HG02798 (cell line): ENCODE results near the gene TOMM20.

Experiments used
- ATAC-seq: cut with Tn5 transposase; IDR thresholded peaks from one replicate; pipeline ENCODE4 v1.9.1; 2021; ENCODE audit warnings: mild to moderate bottlenecking; ENCODE audit not compliant: unreplicated experiment, poor library complexity

The TOMM20 gene

GRCh38 chr1:235069577-235070563 lies 58.8 kb downstream of the TOMM20 start:
- ATAC-seq, result no peak

- no peak for ATAC-seq
Observed at GRCh38 chr1:235069176-235069575, 59.5 kb downstream of the TOMM20 start.

DNA sequence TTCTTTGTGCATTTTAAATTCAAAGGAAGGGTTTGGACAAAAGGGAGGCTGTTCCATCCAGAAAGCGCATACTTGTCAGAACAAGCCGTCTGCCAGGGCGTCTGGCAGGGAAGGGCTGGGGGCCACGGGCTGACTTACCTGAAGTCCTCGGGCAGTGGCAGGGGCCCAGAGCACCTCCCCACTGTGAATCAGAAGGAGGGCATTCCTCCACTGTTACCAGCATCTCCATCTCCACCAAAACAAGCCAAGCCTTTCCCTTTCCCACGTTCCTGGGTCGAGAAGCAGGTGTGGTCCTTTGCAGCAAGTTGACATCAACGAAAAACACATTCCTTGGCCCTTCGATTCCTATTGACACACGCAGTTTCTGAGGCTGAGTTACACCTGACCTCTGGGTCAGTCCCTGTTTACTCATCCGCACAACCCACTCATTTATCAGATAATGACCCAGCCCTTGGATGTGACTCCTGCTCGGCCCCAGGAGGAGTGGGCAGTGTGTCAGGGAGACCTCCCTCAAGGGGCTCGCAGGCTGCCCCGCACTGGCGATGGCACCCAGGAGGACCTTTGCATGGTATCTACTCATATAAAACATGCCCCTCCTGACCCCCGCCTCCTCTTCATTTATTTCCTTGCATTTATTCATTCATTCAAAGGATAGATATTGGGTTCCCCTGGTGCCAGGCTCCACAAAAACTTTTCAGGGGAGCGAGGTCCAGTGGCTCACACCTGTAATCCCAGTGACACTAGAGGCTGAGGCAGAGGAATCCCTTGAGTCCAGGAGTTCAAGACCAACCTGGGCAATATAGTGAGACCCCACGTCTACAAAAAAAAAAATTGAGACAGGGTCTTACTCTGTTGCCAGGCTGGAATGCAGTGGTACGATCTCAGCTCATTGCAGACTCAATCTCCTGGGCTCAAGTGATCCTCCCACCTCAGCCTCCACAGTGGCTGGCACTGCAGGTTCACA lies 60.2 kb downstream of the TOMM20 start:
- no peak for ATAC-seq

DNA sequence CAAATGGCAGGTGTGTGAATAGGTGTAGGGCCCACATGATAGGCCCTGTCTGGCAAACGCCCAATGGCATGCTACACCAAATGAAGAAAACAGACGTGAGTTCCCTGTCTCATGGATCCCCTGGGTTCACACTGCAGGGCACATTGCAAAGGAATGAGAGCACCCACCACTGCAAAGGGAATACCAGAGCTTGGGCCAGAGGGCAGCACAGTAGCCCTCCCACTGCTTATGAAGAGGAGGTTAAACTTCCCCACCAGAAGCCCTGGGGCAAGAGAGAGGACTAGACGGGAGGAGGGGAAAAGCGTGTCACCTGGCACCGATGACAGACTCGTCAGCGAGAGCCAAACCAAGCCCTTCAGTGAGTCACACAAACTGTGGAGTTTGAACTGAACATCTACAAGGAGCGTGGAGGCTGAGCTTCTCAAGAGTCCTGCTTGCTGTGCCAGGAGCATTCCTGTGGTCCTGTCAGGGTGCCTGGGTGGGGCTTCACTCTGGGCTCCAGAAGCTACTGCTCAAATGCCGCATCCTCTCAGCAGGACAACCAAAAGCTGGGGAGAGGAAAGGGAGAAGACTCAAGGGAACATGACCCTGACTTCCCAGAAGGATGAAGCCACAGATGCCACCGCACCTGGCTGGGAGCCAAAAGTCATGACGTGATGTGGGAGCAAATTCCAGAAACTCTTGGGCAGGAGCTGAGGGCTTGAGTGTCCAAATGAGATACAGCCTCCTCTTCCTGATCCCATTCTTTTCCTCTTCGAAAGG lies 61.1 kb downstream of the TOMM20 start:
- ATAC-seq, result no peak

GRCh38 chr1:235063068-235063765 lies 65.4 kb downstream of the TOMM20 start:
- ATAC-seq, result no peak

GRCh38 chr1:235060607-235061470 lies 67.8 kb downstream of the TOMM20 start:
- no peak for ATAC-seq
